ENCODE data around the gene XCR1. TPM values are rescaled to one million over a fixed set of nuclear protein-coding genes. Genes with fewer than 3 reads are reported as not detected.

XCR1 gene
- total and polyA plus RNA-seq, 10 donors, result 0.06 to 7.3 (median 1.5) TPM

DNA sequence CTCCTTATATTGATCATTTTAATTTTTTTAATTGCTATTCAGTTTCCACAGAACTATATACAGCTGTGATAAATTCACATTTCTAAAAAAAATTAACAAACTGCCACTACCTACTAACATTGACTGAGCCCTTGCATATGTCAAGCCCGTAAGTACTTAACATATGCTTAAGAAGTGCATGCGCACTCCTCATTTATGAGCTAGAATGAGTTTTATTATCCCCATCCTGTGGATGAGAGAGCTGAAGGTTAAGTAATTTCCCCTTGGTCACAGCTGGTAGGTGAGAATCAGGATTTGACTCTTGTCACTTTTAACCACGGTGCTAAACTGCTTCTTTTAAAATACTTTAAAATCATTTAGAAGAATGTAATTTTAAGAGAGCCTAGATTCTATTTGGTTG, 58.2 kb downstream of the XCR1 start:
- Histone ChIP-seq H3K27me3 (replicated peaks in 1 of 7) (no peaks in the 10 kb centered on the region), H3K4me3 (no peak overlapping the region), H3K4me1 (peaks cover 0 to 91% (median 39%) of the 10 kb centered on the region in 6 donors), H3K9me3 (no peaks in the 10 kb centered on the region), H3K36me3 (peaks cover 3 to 100% (median 60%) of the 10 kb centered on the region in 6 donors), H3K27ac (peak overlapping the region in 3 of 8 donors; percentile 28 to 62 (median 28))
- no peak for TF ChIP-seq POLR2A (IDR thresholded peaks at IDR 0.05)
- no peak for TF ChIP-seq CTCF (IDR thresholded peaks at IDR 0.05 in 8 of 11, conservative IDR thresholded peaks at IDR 0.05 in 3 of 11)
- TF ChIP-seq POLR2AphosphoS5 (IDR thresholded peaks at IDR 0.05), result no peak
- 79 to 84% (median 83%) methylated on average over 3 of the region's 3 CpGs for WGBS, 5 donors
- DNase-seq, result no peak
- intact Hi-C loops (cut with DNase I; ENCODE audit: low total_unique reads), result no loop called here

- H3K27me3 ChIP-seq (replicated peaks in 1 of 7), result no peaks in the 10 kb centered on the region
- intact Hi-C loops (cut with DNase I; ENCODE audit: low total_unique reads), result no loop called here
- no peak for TF ChIP-seq POLR2A (IDR thresholded peaks at IDR 0.05)
- no peak for TF ChIP-seq POLR2AphosphoS5 (IDR thresholded peaks at IDR 0.05)
- TF ChIP-seq CTCF (IDR thresholded peaks at IDR 0.05 in 8 of 11, conservative IDR thresholded peaks at IDR 0.05 in 3 of 11), result no peak
- peak overlapping the region in 3 of 8 donors; percentile 66 to 84 (median 70) for H3K27ac ChIP-seq
- DNase-seq, result no peak
- 70 to 98% (median 92%) methylated on average over 2 of the region's 2 CpGs for WGBS, 5 donors
- H3K4me3 ChIP-seq, result no peak overlapping the region
- H3K36me3 ChIP-seq, result peaks cover 3 to 100% (median 65%) of the 10 kb centered on the region in 6 donors
- H3K9me3 ChIP-seq, result no peaks in the 10 kb centered on the region
- peaks cover 0 to 91% (median 42%) of the 10 kb centered on the region in 6 donors for H3K4me1 ChIP-seq
These were observed 58.6 kb downstream of the XCR1 start for GRCh38 chr3:45968706-45969105.

DNA sequence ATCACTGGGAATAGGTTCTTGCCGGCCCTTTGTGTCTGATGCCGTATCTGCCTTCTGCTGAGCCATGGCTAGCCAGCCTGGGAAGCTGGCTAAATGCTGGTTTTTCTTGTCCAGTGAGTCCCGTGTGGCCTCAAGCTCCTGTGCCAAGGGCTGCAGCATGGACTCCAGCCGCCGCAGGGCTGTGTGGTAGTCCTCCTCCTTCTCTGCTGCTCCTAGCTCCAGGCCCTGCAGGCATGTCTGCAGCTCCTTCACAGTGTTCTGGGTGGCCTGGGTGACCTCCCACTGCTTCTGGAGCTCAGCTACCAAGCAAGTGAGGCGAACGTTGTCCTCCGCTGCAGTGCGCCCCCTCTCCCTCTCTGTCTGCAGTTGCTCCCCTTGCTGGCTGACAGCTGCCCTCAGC, 59.1 kb downstream of the XCR1 start:
- peaks cover 0 to 91% (median 43%) of the 10 kb centered on the region in 6 donors for H3K4me1 ChIP-seq
- H3K4me3 ChIP-seq, result no peak overlapping the region
- H3K9me3 ChIP-seq, result no peaks in the 10 kb centered on the region
- 95 to 97% (median 97%) methylated on average over 7 to 9 of the region's 9 CpGs for WGBS, 5 donors
- no peak for DNase-seq
- intact Hi-C loops (cut with DNase I; ENCODE audit: low total_unique reads), result no loop called here
- TF ChIP-seq POLR2AphosphoS5 (IDR thresholded peaks at IDR 0.05) (no peak), CTCF (IDR thresholded peaks at IDR 0.05 in 8 of 11, conservative IDR thresholded peaks at IDR 0.05 in 3 of 11) (no peak), POLR2A (IDR thresholded peaks at IDR 0.05) (no peak)
- H3K27me3 ChIP-seq (replicated peaks in 1 of 7), result no peaks in the 10 kb centered on the region
- peaks cover 3 to 100% (median 70%) of the 10 kb centered on the region in 6 donors for H3K36me3 ChIP-seq
- H3K27ac ChIP-seq, result peak overlapping the region in 3 of 8 donors; percentile 66 to 84 (median 70)

DNA sequence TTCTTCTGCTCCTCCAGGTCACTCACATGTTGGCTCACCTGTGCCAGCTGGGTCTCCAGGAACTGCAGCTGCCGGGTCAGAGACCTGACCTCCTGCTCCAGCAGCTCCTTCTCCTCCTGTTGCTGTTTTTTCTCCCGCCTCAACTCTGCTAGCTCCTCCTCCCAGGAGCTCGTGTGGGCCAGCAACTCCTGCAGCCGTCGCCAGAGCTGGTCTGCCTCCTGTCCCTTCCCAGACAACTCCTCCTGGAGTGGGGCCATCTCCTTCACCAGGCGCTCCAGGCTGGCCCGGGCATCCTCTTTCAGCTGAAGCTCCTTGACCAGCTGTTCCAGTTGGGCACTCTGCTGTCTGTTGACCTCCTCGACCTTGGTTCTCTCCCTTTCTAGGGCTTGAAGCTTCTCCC, 59.6 kb downstream of the XCR1 start:
- no peak for DNase-seq
- Histone ChIP-seq H3K4me3 (no peak overlapping the region), H3K9me3 (no peaks in the 10 kb centered on the region), H3K4me1 (peaks cover 0 to 91% (median 41%) of the 10 kb centered on the region in 6 donors), H3K27me3 (replicated peaks in 1 of 7) (no peaks in the 10 kb centered on the region), H3K27ac (peak overlapping the region in 3 of 8 donors; percentile 66 to 84 (median 70)), H3K36me3 (peaks cover 3 to 100% (median 74%) of the 10 kb centered on the region in 6 donors)
- intact Hi-C loops (cut with DNase I; ENCODE audit: low total_unique reads), result no loop called here
- WGBS, 5 donors, result 77 to 94% (median 89%) methylated on average over 8 of the region's 8 CpGs
- TF ChIP-seq POLR2AphosphoS5 (IDR thresholded peaks at IDR 0.05) (peak in 1 of 3 donors; percentile 14), POLR2A (IDR thresholded peaks at IDR 0.05) (no peak)

Other genes starting within 250 kb of the XCR1 start
- gene SLC6A20, start 230.9 kb downstream of the XCR1 start, total RNA-seq, result under 1 TPM in 4 of 7 donors, not detected in 3; 0.32 to 0.49 (median 0.41) TPM
- gene SLC6A20, start 230.9 kb downstream of the XCR1 start, polyA plus RNA-seq, result under 1 TPM; 0.02 to 0.04 (median 0.03) TPM
- gene LZTFL1, start 185.4 kb downstream of the XCR1 start, total RNA-seq, result 10 to 100 TPM; 13.2 to 22.9 (median 18.0) TPM
- gene LZTFL1, start 185.4 kb downstream of the XCR1 start, polyA plus RNA-seq, result 1 to 10 TPM; 6.5 to 8.4 (median 7.9) TPM
- 1 to 10 TPM; 1.2 to 3.6 (median 1.7) TPM for gene CCR9, start 140.9 kb downstream of the XCR1 start, total RNA-seq
- gene CCR9, start 140.9 kb downstream of the XCR1 start, polyA plus RNA-seq, result 1 to 10 TPM; 1.1 to 1.3 (median 1.3) TPM
- gene CXCR6, start 84.0 kb downstream of the XCR1 start, total RNA-seq, result 10 to 100 TPM in 5 of 7 donors, 1 to 10 TPM in 2; 6.6 to 35.3 (median 16.0) TPM
- gene CXCR6, start 84.0 kb downstream of the XCR1 start, polyA plus RNA-seq, result 1 to 10 TPM; 2.5 to 3.7 (median 2.6) TPM
- 10 to 100 TPM; 22.9 to 40.1 (median 34.3) TPM for gene FYCO1, start 31.7 kb downstream of the XCR1 start, total RNA-seq
- 1 to 10 TPM; 5.2 to 7.9 (median 5.7) TPM for gene FYCO1, start 31.7 kb downstream of the XCR1 start, polyA plus RNA-seq
- 10 to 100 TPM; 52.6 to 94.5 (median 58.1) TPM for gene CCR1, start 180.8 kb upstream of the XCR1 start, total RNA-seq
- 10 to 100 TPM in 1 of 3 donors, 1 to 10 TPM in 2; 8.8 to 11.4 (median 9.7) TPM for gene CCR1, start 180.8 kb upstream of the XCR1 start, polyA plus RNA-seq
- 1 to 10 TPM in 3 of 7 donors, under 1 TPM in 4; 0.52 to 1.7 (median 0.60) TPM for gene CCR3, start 215.0 kb upstream of the XCR1 start, total RNA-seq
- under 1 TPM; 0.10 to 0.28 (median 0.17) TPM for gene CCR3, start 215.0 kb upstream of the XCR1 start, polyA plus RNA-seq